ENCODE results near the gene UCP2. TPM values are rescaled to one million over a fixed set of nuclear protein-coding genes. Genes with fewer than 3 reads are reported as not detected.

Gene UCP2
- total and polyA plus RNA-seq, 2 donors (not counting 3 experiments of a cell fraction or from before 2014, with no cell fraction given): 16.5 to 24.0 TPM

DNA sequence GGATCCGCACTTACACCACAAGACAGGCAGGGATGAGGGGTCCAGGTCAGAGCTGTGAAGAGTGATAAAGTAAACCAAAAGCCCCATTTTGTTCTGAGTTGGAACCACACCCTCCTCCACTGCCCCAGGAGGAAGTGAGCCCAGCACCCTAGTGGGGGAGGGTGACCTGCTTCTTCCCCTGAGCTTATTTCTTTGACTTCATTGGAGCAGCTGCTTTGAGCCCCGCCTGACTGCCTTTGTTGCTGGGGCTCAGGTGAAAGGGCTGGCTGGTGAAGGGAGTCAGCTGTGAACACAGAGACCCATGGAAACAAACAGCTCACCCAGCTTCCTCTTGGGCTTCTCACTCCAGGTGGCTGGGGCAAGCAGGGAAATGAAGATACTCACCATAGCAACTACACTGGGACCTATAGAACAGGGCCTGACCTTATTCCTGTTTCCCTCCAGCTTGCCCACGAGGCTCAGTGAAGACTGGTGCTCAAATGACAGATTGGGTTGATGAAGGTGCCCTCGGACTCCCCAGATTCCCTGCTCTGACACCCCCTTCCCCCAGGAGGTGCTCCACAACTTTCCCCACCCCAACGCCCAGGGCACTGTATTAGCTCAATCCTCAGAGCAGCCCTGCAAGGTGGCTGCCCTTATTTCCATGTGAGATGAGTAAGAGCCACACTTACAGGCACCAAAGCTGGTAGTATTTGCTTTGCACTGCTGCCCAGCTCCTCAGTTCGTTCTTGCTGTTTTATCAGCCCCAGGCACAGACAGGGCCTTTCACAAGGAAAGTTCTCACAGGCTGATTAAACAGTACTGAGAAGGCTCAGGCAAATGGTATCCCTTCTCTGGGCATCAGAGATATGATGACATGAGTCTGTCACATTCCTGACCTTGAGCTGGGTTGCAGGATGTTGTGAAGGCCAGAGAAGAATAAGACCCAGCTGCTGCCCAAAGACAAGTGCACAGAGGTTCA lies 2.4 kb downstream of the UCP2 start:
- CTCF ChIA-PET: interaction anchor here (0.7 to 3.7 kb wide), 4 partner anchors 12 to 473 kb away, joined by 3 to 14 read pairs (median 4); partner anchors contain the start of genes C2CD3 and PPME1
- Histone ChIP-seq H2AFZ (ENCODE audit: low read depth, low read length) (no peak overlapping the region), H3K27ac (ENCODE audit: insufficient read depth, low read depth, low read length) (no peak overlapping the region), H3K9me1 (replicated peaks; ENCODE audit: control insufficient read depth, extremely low read depth, insufficient read depth, low read length) (no peaks in the 10 kb centered on the region), H4K20me1 (replicated peaks; ENCODE audit: control insufficient read depth, extremely low read depth, insufficient read depth, low read length) (no peaks in the 10 kb centered on the region), H3K27me3 (ENCODE audit: control insufficient read depth in 2 of 2, insufficient read depth in 2 of 2, low read length in 2 of 2) (no peaks in the 10 kb centered on the region), H3K79me2 (ENCODE audit: control insufficient read depth, insufficient read depth, low read length) (no peaks in the 10 kb centered on the region), H3K4me2 (ENCODE audit: insufficient read depth, low read length) (no peak overlapping the region), H3K36me3 (ENCODE audit: control insufficient read depth in 2 of 2, extremely low read depth in 1 of 2, insufficient read depth in 2 of 2, low read length in 2 of 2) (peaks cover 0 to 10% of the 10 kb centered on the region in 2 experiments), H3K9me3 (replicated peaks; ENCODE audit: control insufficient read depth, insufficient read depth, low read length) (no peaks in the 10 kb centered on the region), H3K4me1 (ENCODE audit: control insufficient read depth, extremely low read depth, insufficient read depth, low read length) (peaks cover 11% of the 10 kb centered on the region), H3K9ac (replicated peaks; ENCODE audit: extremely low read depth, insufficient read depth, low read length) (no peak overlapping the region), H3K4me3 (replicated peaks in 1 of 3; ENCODE audit: insufficient read depth in 1 of 3, low read depth in 1 of 3, low read length in 3 of 3) (no peak overlapping the region)
- TF ChIP-seq FOS (IDR thresholded peaks at IDR 0.05; ENCODE audit: borderline replicate concordance, insufficient read depth, low read length): no peak
- TF ChIP-seq JUN (IDR thresholded peaks at IDR 0.05; ENCODE audit: borderline replicate concordance, insufficient read depth, insufficient read length, low read depth): no peak
- no peak for TF ChIP-seq POLR2A (IDR thresholded peaks at IDR 0.05; ENCODE audit: low read depth, low read length)
- TF ChIP-seq, protein P1, sequence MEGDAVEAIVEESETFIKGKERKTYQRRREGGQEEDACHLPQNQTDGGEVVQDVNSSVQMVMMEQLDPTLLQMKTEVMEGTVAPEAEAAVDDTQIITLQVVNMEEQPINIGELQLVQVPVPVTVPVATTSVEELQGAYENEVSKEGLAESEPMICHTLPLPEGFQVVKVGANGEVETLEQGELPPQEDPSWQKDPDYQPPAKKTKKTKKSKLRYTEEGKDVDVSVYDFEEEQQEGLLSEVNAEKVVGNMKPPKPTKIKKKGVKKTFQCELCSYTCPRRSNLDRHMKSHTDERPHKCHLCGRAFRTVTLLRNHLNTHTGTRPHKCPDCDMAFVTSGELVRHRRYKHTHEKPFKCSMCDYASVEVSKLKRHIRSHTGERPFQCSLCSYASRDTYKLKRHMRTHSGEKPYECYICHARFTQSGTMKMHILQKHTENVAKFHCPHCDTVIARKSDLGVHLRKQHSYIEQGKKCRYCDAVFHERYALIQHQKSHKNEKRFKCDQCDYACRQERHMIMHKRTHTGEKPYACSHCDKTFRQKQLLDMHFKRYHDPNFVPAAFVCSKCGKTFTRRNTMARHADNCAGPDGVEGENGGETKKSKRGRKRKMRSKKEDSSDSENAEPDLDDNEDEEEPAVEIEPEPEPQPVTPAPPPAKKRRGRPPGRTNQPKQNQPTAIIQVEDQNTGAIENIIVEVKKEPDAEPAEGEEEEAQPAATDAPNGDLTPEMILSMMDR (IDR thresholded peaks at IDR 0.05; ENCODE audit: extremely low read depth in 1 of 2, insufficient read depth in 1 of 2, low read depth in 1 of 2, low read length in 2 of 2): no peak
- TF ChIP-seq MYC (IDR thresholded peaks at IDR 0.05; ENCODE audit: low read depth, low read length): no peak
- no peak for TF ChIP-seq POLR2AphosphoS5 (IDR thresholded peaks at IDR 0.05; ENCODE audit: insufficient read depth, low read depth, low read length)
- TF ChIP-seq, protein P2, sequence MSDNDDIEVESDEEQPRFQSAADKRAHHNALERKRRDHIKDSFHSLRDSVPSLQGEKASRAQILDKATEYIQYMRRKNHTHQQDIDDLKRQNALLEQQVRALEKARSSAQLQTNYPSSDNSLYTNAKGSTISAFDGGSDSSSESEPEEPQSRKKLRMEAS (IDR thresholded peaks at IDR 0.05; ENCODE audit: insufficient read depth, insufficient read length): no peak
- no peak for TF ChIP-seq EZH2 (IDR thresholded peaks at IDR 0.05; ENCODE audit: borderline replicate concordance, low read depth, low read length, severe bottlenecking)
- TF ChIP-seq GATA2 (IDR thresholded peaks at IDR 0.05; ENCODE audit: insufficient read depth, insufficient read length, low read depth, low read length): no peak
- peak; percentile 77 for DNase-seq (ENCODE audit: low read depth, low spot score)
- FAIRE-seq: no peak
- intact Hi-C loops (cut with micrococcal nuclease): loop anchor here (5.0 kb wide), 1 partner anchor 342 kb away; no protein-coding TSS in a partner anchor
- no TSS peak for BruUV-seq (replicated peaks)
- POLR2A ChIA-PET: no interaction called here
- dilution Hi-C loops (cut with MboI; ENCODE audit: extremely low pct_ligation_motif_present, low sequenced_read_pairs): no loop called here
